GM23338 (cell line): ENCODE data around the gene HDAC11. TPM values are rescaled to one million over a fixed set of nuclear protein-coding genes. Genes with fewer than 3 reads are reported as not detected.

Experiments used
- ATAC-seq: fragments of 200-7000 bp; cut with Tn5 transposase; 3 replicates; pipeline ENCODE4 v1.9.1; 2020
- DNase-seq: peaks from one replicate; pipeline ENCODE4 v3.0.0-alpha.2; 2015; ENCODE audit warnings: low spot score
- H2AFZ ChIP-seq: fragments of 200-600 bp; sonication (generic); 2 replicates; pipeline ENCODE4 v1.8.0; 2016; ENCODE audit warnings: antibody characterized with exemption, mild to moderate bottlenecking, moderate library complexity
- H3F3A ChIP-seq: fragments of 200-600 bp; sonication (generic); replicated peaks from 2 replicates; pipeline ENCODE4 v1.8.0; 2017; ENCODE audit warnings: antibody characterized with exemption, mixed run types, low read depth
- H3K27ac ChIP-seq: fragments of 200-600 bp; sonication (generic); 2 replicates; pipeline ENCODE4 v1.6.1; 2016; ENCODE audit warnings: low read depth
- H3K27me3 ChIP-seq: fragments of 200-600 bp; sonication (generic); 2 replicates; pipeline ENCODE4 v1.8.0; 2016; ENCODE audit warnings: mild to moderate bottlenecking, mixed run types, moderate library complexity; ENCODE audit not compliant: insufficient read depth
- H3K36me3 ChIP-seq: fragments of 200-600 bp; sonication (generic); 2 replicates; pipeline ENCODE4 v1.8.0; 2016; ENCODE audit warnings: mild to moderate bottlenecking; ENCODE audit not compliant: insufficient read depth
- H3K4me1 ChIP-seq: fragments of 200-600 bp; sonication (generic); 2 replicates; pipeline ENCODE4 v1.8.0; 2016; ENCODE audit warnings: mild to moderate bottlenecking, moderate library complexity; ENCODE audit not compliant: insufficient read depth
- H3K4me2 ChIP-seq: fragments of 200-600 bp; sonication (generic); 2 replicates; pipeline ENCODE4 v1.7.1; 2017; ENCODE audit warnings: mixed run types
- H3K4me3 ChIP-seq: fragments of 200-600 bp; sonication (generic); 2 replicates; pipeline ENCODE4 v1.6.1; 2016; ENCODE audit warnings: mixed run types
- H3K79me2 ChIP-seq: fragments of 200-600 bp; sonication (generic); replicated peaks from 2 replicates; pipeline ENCODE4 v1.8.0; 2017; ENCODE audit warnings: mild to moderate bottlenecking; ENCODE audit not compliant: insufficient read depth
- H3K9me2 ChIP-seq: fragments of 200-600 bp; sonication (generic); 2 replicates; pipeline ENCODE4 v1.8.0; 2017; ENCODE audit not compliant: insufficient read depth
- H4K20me1 ChIP-seq: fragments of 200-600 bp; sonication (generic); replicated peaks from 2 replicates; pipeline ENCODE4 v1.8.0; 2017; ENCODE audit warnings: mild to moderate bottlenecking; ENCODE audit not compliant: insufficient read depth
- H3K27ac Mint-ChIP-seq: 2 replicates; pipeline ENCODE4 v1.8.0; 2020; ENCODE audit warnings: inconsistent platforms, mild to moderate bottlenecking, moderate library complexity, mixed read lengths
- H3K27me3 Mint-ChIP-seq: 3 replicates; pipeline ENCODE4 v1.8.0; 2022; ENCODE audit warnings: low read depth, mild to moderate bottlenecking, moderate library complexity, mixed read lengths, inconsistent platforms; ENCODE audit not compliant: insufficient read depth, poor library complexity
- H3K36me3 Mint-ChIP-seq: 3 replicates; pipeline ENCODE4 v1.8.0; 2021; ENCODE audit warnings: low read depth, mild to moderate bottlenecking, inconsistent platforms, moderate library complexity, mixed read lengths
- H3K4me1 Mint-ChIP-seq: 3 replicates; pipeline ENCODE4 v1.8.0; 2020; ENCODE audit warnings: mild to moderate bottlenecking, inconsistent platforms, mixed read lengths
- H3K4me3 Mint-ChIP-seq: 3 replicates; pipeline ENCODE4 v1.8.0; 2021; ENCODE audit warnings: moderate library complexity, mild to moderate bottlenecking, inconsistent platforms, mixed read lengths
- H3K9me3 Mint-ChIP-seq: 3 replicates; pipeline ENCODE4 v1.8.0; 2020; ENCODE audit warnings: moderate library complexity, mild to moderate bottlenecking, inconsistent platforms, mixed read lengths
- CREB1 ChIP-seq: fragments of 250-450 bp; sonication (Bioruptor Pico); IDR thresholded peaks from 2 replicates; pipeline ENCODE4 v1.5.0; 2020; ENCODE audit warnings: low read depth, mild to moderate bottlenecking, moderate library complexity
- CTCF ChIP-seq, 2 experiments: fragments of 200-600 bp in 1 of 2; sonication (generic) in 1 of 2; conservative IDR thresholded peaks; 2 replicates each; pipeline versions ENCODE4 v1.5.1 to v1.6.1; 2016 to 2017; ENCODE audit warnings: antibody characterized with exemption in 2 of 2, low read depth in 2 of 2, mild to moderate bottlenecking in 2 of 2, moderate library complexity in 1 of 2
- ETS1 ChIP-seq: IDR thresholded peaks from 2 replicates; pipeline ENCODE4 v1.6.1; 2016; ENCODE audit warnings: antibody characterized with exemption
- EZH2 ChIP-seq: fragments of 200-600 bp; sonication (generic); IDR thresholded peaks from one replicate; pipeline ENCODE4 v1.8.0; 2017; ENCODE audit warnings: antibody characterized with exemption, mild to moderate bottlenecking, low read depth; ENCODE audit not compliant: unreplicated experiment
- EZH2phosphoT487 ChIP-seq: fragments of 200-600 bp; sonication (generic); IDR thresholded peaks from one replicate; pipeline ENCODE4 v1.8.1; 2018; ENCODE audit warnings: antibody characterized with exemption; ENCODE audit not compliant: unreplicated experiment
- JUNB ChIP-seq: IDR thresholded peaks from one replicate; pipeline ENCODE4 v1.6.1; 2016; ENCODE audit warnings: antibody characterized with exemption; ENCODE audit not compliant: unreplicated experiment
- NANOG ChIP-seq: IDR thresholded peaks from 2 replicates; pipeline ENCODE4 v1.6.1; 2016; ENCODE audit warnings: antibody characterized with exemption, borderline replicate concordance
- POLR2AphosphoS5 ChIP-seq: IDR thresholded peaks from 2 replicates; pipeline ENCODE4 v1.6.1; 2016; ENCODE audit warnings: antibody characterized with exemption, low read depth
- REST ChIP-seq: IDR thresholded peaks from one replicate; pipeline ENCODE4 v1.6.1; 2018; ENCODE audit warnings: antibody characterized with exemption; ENCODE audit not compliant: unreplicated experiment
- STAT1 ChIP-seq: IDR thresholded peaks from one replicate; pipeline ENCODE4 v1.6.1; 2016; ENCODE audit warnings: antibody characterized with exemption; ENCODE audit not compliant: unreplicated experiment
- ZNF114 ChIP-seq: fragments of 250-450 bp; sonication (Bioruptor Pico); IDR thresholded peaks from 2 replicates; pipeline ENCODE4 v1.5.0; 2020; ENCODE audit warnings: mild to moderate bottlenecking, moderate library complexity
- ZNF331 ChIP-seq: fragments of 250-450 bp; sonication (Bioruptor Pico); IDR thresholded peaks from 2 replicates; pipeline ENCODE4 v1.5.0; 2020; ENCODE audit warnings: low read depth, mild to moderate bottlenecking, moderate library complexity
- ZNF462 ChIP-seq: fragments of 250-450 bp; sonication (Bioruptor Pico); IDR thresholded peaks from 2 replicates; pipeline ENCODE4 v1.5.0; 2020; ENCODE audit warnings: mild to moderate bottlenecking, moderate library complexity
- polyA plus RNA-seq: library from polyadenylated mRNA; unstranded; fragments of >200 nt; fragmentation: Nextera tagmentation; extraction: Ambion mirVana; gene quantifications from 2 replicates; pipeline ENCODE4 v1.2.1, GENCODE V29; 2016
- total RNA-seq: library from RNA; depleted of rRNA; stranded (reverse); fragments of >200 nt; shearing (Covaris generic); gene quantifications from 2 replicates; pipeline ENCODE4 v1.2.3, GENCODE V29; 2014

HDAC11 gene
- total and polyA plus RNA-seq, 2 experiments from 2014 or later: 5.4 to 15.8 TPM

GRCh38 chr3:13507570-13508339 is 27.6 kb downstream of the HDAC11 start:
- no peaks in the 10 kb centered on the region for H3K36me3 Mint-ChIP-seq
- H3K4me1 Mint-ChIP-seq: peaks cover 6% of the 10 kb centered on the region; the same call in 2 of the 3 replicates
- Histone ChIP-seq H3K4me2 (no peak overlapping the region), H3K4me3 (no peak overlapping the region), H2AFZ (no peak overlapping the region), H3K79me2 (no peaks in the 10 kb centered on the region), H3K27me3 (no peaks in the 10 kb centered on the region), H3K36me3 (no peaks in the 10 kb centered on the region), H3K27ac (no peak overlapping the region), H3K4me1 (no peaks in the 10 kb centered on the region), H3F3A (no peaks in the 10 kb centered on the region), H4K20me1 (no peaks in the 10 kb centered on the region), H3K9me2 (no peaks in the 10 kb centered on the region)
- no peak overlapping the region for H3K4me3 Mint-ChIP-seq
- no peaks in the 10 kb centered on the region for H3K9me3 Mint-ChIP-seq
- TF ChIP-seq NANOG: no peak
- TF ChIP-seq REST: no peak
- no peak for TF ChIP-seq JUNB
- no peak for TF ChIP-seq EZH2
- no peak for TF ChIP-seq STAT1
- no peak for TF ChIP-seq ETS1
- TF ChIP-seq POLR2AphosphoS5: no peak
- no peak for TF ChIP-seq EZH2phosphoT487
- TF ChIP-seq ZNF114 (CRISPR knock-in tag): no peak
- TF ChIP-seq CREB1 (CRISPR knock-in tag): no peak
- TF ChIP-seq ZNF462 (CRISPR knock-in tag): no peak
- TF ChIP-seq ZNF331 (CRISPR knock-in tag): no peak
- no peak for TF ChIP-seq CTCF (conservative IDR thresholded peaks at IDR 0.05; ENCODE audit: low read depth in 2 of 2)
- ATAC-seq (peak; percentile 69), DNase-seq (peak; percentile 29)
- no peak overlapping the region for H3K27ac Mint-ChIP-seq
- H3K27me3 Mint-ChIP-seq: peaks cover 6% of the 10 kb centered on the region
